DMS79 (cell line): ENCODE measurements around the gene EFCC1.

Source experiments
- DNase-seq: peaks from one replicate; lab custom pipeline; 2025; lab: John Stamatoyannopoulos, UW

The EFCC1 gene

DNA sequence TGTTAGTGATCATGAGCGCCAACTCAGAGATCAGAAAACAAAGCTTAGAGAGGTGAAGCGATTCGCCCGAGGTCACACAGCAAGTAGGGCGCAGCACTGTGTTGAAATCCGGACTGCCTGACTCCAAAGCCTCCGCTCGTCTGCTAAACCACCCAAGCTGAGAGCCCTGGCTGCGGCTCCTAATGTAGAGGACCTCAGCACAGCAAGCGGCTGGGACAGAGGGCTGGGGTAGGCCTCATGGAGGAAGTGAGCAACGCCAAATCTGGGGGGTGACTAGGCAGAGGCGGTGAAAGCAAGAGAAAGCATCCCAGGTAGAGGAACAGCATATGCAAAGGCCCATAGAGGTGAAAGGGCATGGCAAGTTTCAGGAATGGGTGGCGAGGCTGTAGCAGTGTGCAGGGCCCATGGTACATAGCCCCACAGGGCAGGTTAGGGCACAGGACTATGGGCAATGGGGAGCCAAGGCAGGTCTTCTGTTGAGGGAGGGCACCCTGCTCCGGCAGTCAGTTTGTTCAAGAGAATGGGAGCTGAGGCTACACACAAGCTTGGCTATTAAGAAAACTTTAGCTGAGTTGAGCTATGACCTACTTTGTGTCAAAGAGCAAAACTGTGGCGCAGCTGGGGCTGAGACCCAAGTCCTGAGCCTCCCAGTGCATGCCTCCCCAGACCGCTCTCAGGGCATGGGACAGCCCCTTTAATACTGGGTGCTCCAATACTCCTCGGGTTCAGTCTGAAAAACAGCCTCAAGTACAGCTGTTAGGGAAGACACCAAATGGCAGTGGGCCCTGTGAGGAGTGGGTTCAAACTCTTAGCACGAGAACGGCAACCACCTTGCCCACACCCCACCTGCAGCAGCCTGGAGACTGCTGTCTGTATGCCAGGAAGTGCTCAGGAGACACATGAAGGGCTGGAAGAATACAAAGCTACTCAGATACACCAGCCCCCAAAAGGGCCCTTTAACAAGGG lies 6.2 kb upstream of the EFCC1 start:
- no peak for DNase-seq

DNA sequence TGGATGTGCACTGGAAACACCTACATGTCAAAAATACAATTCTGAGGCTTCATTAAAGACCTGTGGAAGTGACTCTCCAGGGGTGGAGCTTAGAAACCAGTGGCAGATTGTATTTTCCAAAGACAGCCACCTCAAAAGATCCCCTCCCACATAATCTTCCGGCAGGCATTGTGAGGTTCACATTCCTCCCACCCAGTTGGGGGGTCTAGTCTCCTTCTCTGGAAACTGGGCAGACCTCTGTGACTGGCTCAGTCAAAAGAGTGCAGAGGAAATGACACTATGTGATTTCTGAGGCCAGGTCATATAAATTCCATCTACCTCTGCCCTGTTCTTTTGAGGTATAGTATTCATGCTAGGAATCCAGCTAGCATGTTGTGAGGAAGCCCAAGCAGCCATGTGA lies 5.4 kb upstream of the EFCC1 start:
- no peak for DNase-seq

DNA sequence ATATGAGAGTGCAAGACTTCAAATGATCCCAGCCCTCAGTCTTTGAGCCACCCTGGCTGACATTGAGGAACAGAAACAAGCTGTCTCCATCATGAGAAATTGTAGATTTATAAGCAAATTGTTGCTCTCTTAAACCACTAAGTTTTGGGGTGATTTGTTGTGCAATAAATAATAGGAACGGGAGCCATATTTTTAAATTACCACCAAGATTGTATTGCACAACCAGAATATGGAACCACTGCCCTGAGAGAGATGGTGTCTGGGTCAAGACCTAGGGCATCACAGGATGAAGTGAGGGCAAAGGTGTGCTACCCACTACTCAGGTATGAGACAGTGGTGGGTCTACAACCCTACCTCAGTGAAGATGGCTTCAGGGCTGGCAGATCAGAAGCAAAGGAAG lies 4.9 kb upstream of the EFCC1 start:
- no peak for DNase-seq

DNA sequence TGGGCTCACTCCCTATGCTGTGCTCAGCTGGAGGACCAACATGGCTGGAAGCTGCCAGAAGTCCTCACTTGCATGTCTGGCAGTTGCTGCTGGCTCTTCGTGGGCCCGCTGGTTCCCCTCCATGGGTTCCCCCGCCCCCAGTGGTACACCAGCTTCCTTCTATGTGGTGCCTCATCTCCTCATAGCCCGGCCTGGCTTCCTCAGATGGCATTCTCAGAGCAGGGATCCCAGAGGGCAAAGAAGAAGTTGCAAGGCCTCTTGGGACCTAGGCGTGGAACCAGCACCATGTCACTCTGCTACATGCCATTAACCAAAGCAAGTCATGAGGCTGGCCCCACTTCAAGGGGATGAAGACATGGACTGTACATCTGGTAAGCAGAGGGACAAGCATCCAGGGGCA lies 4.4 kb upstream of the EFCC1 start:
- DNase-seq, result no peak

DNA sequence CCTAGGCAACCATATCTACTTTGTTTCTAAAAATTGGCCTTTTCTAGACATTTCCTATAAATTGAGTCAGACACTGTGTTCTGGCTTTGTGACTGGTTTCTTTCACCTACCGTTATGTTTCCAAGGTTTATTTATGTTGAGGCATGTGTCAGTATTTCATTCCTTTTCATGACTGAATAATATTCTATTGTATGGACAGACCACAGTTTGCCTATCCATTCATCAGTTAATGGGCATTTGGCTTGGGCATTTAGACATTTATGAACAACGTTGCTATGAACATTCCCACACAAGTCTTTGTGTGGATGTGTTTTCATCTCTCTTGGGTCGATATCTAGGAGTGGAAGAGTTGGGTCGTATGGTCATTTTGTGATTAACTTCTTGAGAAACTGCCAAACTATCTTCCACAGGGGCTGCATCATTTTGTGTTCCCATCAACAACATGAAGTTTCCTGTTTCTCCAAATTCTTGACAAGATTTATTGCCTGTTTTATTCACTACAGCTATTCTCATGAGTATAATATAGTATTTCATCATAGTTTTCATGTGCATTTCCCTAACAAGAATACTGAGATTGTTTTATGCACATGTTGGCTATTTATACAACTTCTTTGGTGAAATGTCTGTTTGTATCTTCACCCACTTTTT lies 3.5 kb upstream of the EFCC1 start:
- DNase-seq, result no peak

DNA sequence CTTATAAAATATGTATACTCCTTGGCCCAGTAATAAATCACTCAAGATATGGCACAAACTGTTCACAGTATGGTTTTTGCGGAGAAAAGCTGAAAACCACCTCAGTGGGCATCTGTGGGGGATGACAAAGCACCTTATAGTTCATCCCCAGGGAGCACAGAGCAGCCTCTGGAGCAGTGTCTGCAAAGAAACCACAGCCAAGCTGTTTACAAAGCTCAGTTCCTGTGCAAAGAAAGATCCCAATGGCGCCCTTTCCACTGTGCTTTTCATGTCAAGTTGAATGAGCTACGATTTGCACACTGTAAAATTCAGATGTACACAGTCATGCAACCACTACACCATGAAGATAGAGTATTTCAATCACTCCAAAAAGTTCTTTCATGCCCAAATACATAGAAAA lies 2.5 kb upstream of the EFCC1 start:
- no peak for DNase-seq

DNA sequence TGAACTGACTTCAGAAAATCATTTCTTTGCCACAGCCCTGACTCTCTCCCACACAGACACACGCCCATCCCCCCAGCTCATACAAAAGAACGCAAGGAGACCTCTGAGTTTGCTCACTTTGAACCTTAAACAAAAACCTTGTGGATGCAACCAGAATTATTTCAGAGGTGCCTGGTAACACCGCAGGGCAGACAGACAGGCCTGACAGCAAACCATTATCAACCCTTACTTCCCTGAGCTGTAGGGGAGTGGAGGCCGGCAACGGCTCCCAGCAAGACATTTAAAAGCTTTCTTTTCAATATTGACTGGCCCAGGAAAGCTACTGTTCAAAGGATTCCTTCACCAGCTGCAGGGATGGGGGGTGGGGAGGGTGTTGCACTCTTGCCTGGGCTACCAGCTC lies 2.0 kb upstream of the EFCC1 start:
- DNase-seq, result no peak

DNA sequence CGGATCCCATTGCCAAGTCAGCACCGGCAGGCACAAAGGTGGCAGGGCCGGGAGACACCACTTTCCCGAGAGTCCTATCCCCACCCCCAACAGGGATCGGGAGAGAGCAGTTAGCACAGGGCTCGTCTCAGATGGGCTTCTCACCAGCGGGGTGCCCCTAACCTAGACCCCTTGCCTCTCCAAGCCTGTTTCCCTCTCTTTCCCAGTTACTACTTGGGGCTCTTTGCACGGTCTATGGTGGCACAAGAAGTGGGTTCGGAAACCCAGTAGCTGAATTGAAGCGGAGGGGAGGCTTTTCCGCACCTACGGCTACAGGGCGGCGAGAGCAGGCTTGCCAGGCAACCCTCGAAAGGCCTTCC lies 383 bp upstream of the EFCC1 start:
- no peak for DNase-seq

DNA sequence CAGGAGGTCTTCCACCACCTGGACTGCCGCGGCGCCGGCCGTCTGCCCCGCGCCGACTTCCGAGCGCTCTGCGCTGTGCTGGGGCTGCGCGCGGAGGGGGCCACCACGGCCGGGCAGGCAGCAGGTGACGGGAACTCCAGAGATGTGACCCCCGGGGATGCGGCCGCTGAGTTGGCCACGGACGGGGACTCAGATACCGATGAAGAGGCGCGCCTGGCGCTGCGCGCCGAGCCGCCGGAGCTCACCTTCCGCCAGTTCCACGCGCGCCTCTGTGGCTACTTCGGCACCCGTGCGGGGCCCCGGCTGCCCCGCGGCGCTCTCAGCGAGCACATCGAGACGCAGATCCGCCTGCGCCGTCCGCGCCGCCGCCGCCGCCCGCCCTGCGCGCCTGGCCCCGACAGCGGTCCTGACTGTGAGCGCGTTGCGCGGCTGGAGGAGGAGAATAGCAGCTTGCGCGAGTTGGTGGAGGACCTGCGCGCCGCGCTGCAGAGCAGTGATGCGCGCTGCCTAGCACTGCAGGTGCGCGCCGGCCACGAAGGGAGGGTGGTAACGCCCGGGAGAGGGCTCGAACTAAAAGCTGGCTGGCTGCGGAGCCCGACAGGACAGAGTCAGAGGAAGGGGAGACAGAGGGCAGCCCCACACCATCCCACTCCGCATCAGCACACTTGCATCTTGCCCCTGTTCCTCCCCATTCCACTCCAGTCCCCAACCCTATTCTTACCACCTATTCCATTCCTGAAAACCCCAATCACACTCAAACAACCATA lies 885 bp downstream of the EFCC1 start:
- no peak for DNase-seq

DNA sequence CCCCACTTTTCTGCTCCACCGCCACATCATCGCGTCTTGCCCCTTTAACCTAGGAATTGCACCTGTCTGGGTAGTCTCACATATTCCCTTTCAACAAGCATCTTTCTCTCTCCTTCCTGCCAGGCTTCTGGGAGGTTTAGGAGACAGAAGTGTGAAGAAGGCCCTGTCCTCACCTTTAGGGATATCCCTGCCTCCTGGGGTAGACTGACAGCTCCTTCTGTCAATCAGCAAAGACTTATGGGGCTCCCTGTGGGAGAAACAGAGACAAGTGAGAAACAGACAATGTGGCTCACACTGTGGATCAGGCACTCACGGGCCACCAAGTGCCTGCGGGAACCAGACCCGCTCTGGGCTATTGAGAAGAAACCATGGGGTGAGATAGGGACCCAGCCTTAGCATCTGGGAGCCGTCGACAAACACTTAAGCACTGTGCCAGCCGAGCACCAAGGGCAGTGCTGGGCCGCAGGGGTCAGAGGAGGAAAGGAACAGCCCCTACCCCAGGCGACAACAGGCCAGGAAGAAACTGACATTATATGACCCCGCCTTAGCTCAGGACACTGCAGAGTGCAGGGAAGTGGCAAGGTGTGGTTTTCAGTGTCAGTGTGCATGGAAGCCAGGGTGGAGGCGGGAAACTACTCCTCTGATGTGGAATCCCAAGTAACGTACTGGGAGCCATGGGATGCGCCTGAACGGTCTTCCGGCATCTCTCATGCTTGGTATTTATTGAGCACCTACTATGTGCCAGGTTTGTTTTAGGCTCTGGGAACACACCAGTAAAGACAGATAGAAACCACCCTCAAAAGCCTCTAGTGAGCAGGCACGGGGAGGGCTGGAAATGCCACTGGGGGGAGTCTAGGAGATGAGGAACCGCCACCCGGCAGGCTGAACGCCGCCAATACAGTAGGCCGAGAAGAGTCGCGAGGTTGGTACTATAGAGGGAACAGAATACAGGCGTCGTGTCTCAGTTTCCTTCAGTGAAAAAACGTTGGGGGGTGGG lies 1.8 kb downstream of the EFCC1 start:
- no peak for DNase-seq

DNA sequence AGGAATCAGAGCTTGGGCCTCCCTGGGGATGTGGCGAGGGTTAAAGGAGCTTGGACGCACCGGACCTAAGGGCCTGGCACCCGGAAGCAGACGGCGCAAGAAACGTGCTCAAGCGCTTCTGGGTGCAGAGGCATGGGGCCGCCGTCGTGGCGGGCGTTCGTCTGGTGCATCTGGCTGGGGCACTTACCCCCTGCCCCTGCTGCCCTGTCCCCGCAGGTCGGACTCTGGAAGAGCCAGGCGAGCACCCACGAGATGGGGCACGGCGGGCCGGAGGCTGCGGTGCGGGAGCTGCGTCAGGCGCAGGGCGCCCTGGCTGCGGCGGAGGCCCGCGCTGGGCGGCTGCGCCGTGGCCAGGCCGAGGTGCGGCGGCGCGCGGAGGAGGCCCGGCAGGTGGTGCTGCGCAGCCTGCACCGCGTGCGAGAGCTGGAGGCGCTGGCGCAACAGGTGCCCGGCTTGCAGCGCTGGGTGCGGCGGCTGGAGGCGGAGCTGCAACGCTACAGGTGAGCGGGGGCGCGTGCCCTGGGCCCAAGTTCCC lies 2.5 kb downstream of the EFCC1 start:
- no peak for DNase-seq

DNA sequence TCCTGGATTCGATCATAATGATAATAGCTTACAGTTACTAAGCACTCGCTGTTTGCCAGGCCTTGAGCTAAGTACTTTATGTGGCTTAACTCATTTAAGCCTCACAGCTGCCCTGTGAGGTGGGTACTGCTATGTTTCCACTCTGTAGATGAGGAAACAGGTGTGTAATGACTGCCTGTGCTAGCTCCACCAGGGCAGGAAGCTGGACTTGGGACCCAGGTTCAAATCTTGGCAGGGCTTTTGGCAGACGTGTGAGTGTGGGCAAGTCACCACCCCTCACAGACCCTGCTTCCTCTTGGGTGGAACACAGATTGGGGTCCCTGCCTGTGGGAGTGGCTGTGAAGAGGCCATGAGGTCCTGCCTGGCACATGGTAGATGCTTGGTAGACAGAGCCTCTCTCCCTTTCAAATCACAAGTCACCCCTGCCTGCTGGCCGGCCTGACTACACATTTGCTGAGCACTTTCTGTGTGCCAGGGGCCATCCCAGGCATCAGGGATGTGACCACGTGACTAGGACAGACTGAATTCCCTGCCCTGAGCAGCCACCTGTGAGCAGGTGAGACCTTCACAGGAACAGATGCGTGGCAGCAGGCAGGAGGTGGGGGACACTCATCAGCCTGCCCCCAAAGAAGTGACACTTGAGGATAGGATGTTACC lies 3.7 kb downstream of the EFCC1 start:
- DNase-seq, result no peak

DNA sequence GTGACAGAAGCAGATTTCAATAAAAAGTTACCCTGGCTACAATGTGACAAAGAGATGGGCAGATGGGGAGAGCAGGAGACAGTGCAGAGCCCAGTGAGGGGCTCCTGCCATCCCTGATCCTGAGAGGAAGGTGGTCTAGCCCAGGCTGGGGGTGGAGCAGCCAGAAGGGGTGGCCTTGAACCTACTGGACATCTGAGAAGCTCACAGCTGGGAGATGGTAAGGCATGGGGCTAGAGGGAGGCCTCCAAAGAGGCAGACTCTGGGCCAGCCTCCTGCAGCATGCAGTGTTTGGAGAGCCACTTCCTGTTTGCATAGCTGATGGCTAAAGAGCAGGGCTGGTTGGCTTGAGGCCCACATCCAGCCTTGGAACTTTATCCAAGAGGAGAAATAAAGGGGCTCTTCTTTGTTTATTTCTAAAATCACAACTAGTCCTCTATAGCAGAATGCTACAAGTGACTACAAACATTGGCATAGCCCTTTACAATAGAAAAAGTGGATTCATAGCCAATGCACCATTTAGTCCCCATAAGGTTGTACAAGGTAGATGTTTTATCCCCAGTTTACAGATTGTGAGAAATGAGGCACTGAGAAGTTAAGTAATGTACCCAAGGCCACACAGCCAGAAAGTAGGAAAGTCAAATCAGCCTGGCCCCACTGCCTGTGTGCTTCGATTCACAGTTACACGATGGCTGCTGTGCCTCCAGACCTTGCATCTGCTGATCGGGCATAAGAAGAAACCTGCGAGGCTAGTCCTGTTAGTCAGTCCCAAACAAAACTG lies 4.6 kb downstream of the EFCC1 start:
- no peak for DNase-seq

DNA sequence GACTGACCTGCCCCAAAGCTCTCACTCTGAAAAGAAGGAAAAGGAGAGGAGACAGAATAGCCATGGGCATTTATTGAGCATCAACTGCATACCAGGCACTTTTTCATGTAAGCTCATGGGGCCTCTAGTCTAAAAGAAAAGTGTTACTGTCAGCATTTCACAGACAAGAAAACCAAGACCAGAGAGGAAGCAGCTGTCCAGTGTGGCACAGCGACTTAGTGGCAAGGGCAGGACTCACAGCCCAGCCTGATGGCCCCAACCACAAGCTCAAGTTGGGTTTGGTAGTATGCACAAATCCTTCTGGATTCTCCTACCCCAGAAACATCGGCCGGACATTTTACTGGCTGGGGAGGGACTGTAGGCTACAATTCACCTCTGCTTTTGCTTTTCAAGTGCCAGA lies 5.8 kb downstream of the EFCC1 start:
- DNase-seq, result no peak

DNA sequence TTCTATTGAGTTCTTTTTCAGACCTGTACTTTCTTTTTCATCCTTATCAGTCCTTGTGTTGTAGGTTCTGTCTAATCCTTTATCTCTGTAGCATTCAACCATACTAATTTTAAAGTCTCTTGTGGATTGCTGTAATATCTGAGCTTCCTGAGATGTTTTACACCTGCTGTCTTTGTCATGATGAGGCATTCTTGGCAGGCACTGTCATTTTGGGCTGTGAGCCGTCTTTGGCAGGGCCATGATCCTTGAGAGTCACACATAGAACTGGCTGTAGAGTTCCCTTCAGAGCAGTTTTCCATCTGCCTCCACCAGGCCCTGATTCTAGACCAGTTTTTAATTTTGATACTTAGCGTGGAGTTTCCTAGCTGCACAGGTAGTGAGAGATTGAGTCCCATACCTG lies 6.7 kb downstream of the EFCC1 start:
- DNase-seq, result no peak

DNA sequence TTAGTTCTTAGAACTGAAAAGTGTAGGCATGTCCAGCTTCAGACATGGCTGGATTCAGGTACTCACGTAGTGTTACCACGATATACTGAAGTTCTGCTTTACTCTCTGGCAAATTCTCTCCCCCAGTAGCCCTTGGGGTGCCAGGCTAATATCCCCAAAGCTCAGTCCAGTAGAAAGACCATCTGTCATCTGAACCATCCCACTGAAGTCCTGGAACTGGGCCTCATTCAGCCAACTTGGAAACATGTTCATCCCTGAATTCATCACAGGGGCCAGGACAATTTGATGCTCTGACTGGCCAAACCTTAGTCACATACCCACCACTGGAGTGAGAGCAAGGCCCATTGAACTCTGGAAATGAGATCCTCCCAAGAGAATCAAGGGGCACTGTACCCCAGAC lies 8.2 kb downstream of the EFCC1 start:
- DNase-seq, result no peak

DNA sequence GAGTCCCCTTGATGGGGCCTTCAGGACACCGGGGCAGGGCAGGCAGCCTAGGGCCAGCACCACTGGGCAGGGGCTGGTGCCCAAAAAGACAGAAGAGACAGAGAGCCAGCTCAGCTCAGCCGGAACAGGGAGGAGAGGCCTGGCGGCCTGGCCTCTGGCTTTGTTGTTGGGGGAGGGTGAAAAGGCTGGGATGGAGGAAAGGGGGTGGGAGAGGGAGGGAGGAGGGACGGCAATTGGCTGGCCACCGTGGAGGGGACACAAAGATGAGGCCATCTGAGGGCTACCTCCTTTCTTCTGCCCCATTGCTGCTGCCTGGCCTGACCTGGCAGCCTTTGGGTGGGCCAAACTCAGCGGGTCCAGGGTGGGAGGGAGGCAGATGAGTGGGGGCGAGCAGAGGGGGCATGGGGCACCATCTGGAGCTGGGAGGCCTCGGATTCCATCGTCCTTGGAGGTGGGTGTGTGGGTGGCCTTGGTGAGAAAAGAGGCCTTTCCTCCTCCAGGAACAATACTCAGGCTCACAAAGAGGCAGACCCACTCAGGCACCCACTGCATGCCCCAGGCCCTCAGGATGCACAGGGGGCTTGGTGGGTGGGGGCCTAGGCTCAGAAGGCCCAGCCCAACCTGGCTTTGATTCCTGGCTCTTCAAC lies 9.3 kb downstream of the EFCC1 start:
- DNase-seq, result no peak

DNA sequence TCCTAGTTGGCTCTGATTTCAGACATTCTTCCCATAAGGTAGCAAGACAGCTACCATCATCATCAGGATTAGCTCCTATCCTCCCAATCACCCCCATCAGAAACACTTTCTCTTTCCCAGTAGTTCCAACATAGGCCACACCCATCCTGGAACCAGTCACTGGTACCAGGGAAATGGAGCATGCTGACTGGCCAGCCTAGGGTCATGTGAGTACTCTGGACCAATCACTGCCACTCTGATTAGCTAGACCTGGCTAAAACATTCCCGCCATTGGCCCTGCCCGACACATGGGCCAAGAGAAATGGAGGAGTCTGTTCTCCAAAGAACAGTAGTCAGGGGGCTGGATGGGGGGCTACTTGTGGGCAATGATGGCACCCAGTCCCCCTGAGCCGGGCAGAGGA lies 12.4 kb downstream of the EFCC1 start:
- DNase-seq, result no peak

DNA sequence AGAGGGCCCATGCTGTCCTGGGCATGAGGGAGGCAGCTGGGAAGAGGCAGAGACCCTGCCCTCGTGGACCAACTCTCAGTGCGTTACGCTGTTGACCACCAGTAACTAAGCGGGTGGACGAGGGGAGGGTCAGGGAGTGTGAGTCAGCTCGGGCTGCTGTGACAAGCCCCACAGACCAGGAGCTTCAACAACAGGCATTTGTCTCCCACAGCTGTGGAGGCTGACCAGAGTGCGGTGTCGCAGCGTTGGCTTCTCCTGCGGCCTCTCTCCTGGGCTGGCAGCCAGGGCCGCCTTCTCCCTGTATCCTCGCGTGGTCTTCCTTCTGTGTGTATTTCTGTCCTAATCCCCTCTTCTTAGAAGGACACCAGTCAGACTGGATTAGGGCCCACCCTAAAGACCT lies 13.0 kb downstream of the EFCC1 start:
- DNase-seq, result no peak
